HG03565 (cell line): ENCODE measurements around the gene EED.
"Not testable (repeated sequence)": the region's sequence is repeated elsewhere in the genome, so short reads cannot be mapped to it uniquely, and the experiment has no call there.

Experiments used
- ATAC-seq: cut with Tn5 transposase; IDR thresholded peaks from one replicate; pipeline ENCODE4 v1.9.1; 2021; ENCODE audit warnings: mild to moderate bottlenecking, moderate library complexity; ENCODE audit not compliant: unreplicated experiment

EED gene

GRCh38 chr11:86289508-86290280 lies 45.1 kb downstream of the EED start:
- not testable (repeated sequence) for ATAC-seq

GRCh38 chr11:86291466-86292262 lies 47.1 kb downstream of the EED start:
- ATAC-seq: no peak

- peak; percentile 61 for ATAC-seq
Observed at GRCh38 chr11:86292912-86293616, 48.5 kb downstream of the EED start.

- no peak for ATAC-seq
Observed at GRCh38 chr11:86294026-86294425, 49.5 kb downstream of the EED start.

GRCh38 chr11:86301742-86302091 lies 57.2 kb downstream of the EED start:
- ATAC-seq: no peak

- ATAC-seq: peak; percentile 99
Observed at GRCh38 chr11:86302092-86302793, 57.7 kb downstream of the EED start, which contains the start of gene HIKESHI. Gene HIKESHI, plus strand, starts transcription at chr11:86302240. Its CDS starts 209 bp downstream, at chr11:86302449.

GRCh38 chr11:86303257-86303656 lies 58.7 kb downstream of the EED start:
- no peak for ATAC-seq

GRCh38 chr11:86308710-86309109 lies 64.2 kb downstream of the EED start:
- ATAC-seq: not testable (repeated sequence)

GRCh38 chr11:86313793-86314192 lies 69.2 kb downstream of the EED start:
- no peak for ATAC-seq

GRCh38 chr11:86314636-86315035 lies 70.1 kb downstream of the EED start:
- no peak for ATAC-seq
